ENCODE data around the gene ARID5B.

DNA sequence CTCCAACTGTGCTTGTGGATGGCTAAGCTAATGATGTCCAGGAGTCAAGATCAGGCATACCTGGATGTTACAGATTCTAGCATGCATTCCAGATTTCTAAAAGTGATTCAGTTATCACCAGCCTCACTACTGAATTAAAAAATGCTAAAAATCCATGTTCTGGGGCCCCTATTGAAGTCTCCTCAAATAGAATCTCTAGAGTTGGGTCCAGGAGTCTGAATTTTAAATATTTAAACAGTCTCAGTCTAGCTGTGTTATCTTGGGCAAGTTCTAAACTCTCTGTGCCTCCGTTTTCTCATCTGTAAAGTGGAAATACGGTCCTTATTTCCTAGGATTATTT, 5.0 kb downstream of the ARID5B start:
- no peak for TF ChIP-seq EZH2 (IDR thresholded peaks at IDR 0.05; ENCODE audit: low read length, missing control alignments)
- TF ChIP-seq, protein P1, sequence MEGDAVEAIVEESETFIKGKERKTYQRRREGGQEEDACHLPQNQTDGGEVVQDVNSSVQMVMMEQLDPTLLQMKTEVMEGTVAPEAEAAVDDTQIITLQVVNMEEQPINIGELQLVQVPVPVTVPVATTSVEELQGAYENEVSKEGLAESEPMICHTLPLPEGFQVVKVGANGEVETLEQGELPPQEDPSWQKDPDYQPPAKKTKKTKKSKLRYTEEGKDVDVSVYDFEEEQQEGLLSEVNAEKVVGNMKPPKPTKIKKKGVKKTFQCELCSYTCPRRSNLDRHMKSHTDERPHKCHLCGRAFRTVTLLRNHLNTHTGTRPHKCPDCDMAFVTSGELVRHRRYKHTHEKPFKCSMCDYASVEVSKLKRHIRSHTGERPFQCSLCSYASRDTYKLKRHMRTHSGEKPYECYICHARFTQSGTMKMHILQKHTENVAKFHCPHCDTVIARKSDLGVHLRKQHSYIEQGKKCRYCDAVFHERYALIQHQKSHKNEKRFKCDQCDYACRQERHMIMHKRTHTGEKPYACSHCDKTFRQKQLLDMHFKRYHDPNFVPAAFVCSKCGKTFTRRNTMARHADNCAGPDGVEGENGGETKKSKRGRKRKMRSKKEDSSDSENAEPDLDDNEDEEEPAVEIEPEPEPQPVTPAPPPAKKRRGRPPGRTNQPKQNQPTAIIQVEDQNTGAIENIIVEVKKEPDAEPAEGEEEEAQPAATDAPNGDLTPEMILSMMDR (conservative IDR thresholded peaks at IDR 0.05 in 1 of 2, IDR thresholded peaks at IDR 0.05 in 1 of 2; ENCODE audit: low read depth in 1 of 2, low read length in 2 of 2), result no peak

Data from fibroblast of lung (primary cell).